Measurements from ENCODE around the gene DNAJC25. TPM values are rescaled to one million over a fixed set of nuclear protein-coding genes. Genes with fewer than 3 reads are reported as not detected.

The DNAJC25 gene
- total RNA-seq (10 to 100 TPM; 13.4 to 29.8 (median 16.6) TPM), polyA plus RNA-seq (10 to 100 TPM in 2 of 3 donors, 1 to 10 TPM in 1; 9.1 to 36.0 (median 10.9) TPM)
- long read RNA-seq, donor 1, transcript DNAJC25-201 (4 exons, 2,268 nt) = major isoform, 10 of 17 reads
- long read RNA-seq, donor 1, partial matches to known transcripts = 6 of 17 reads
- long read RNA-seq, donor 1, other reads (novel, unspliced or antisense) = 0 of 17 reads
- long read RNA-seq, donor 2, transcript DNAJC25-201 (4 exons, 2,268 nt) = major isoform, 10 of 11 reads
- long read RNA-seq, donor 2, partial matches to known transcripts = 0 of 11 reads
- long read RNA-seq, donor 2, other reads (novel, unspliced or antisense) = 0 of 11 reads
- long read RNA-seq, donor 3, transcript DNAJC25-201 (4 exons, 2,268 nt) = major isoform, 9 of 10 reads
- long read RNA-seq, donor 3, partial matches to known transcripts = 0 of 10 reads
- long read RNA-seq, donor 3, other reads (novel, unspliced or antisense) = 0 of 10 reads
- long read RNA-seq, donor 4, partial matches to known transcripts = 1 of 2 reads
- long read RNA-seq, donor 4, other reads (novel, unspliced or antisense) = 0 of 2 reads
- long read RNA-seq, donor 5, transcript DNAJC25-201 (4 exons, 2,268 nt) = major isoform, 22 of 37 reads
- long read RNA-seq, donor 5, transcript DNAJC25-202 (5 exons, 2,498 nt) = minor isoform, 12 of 37 reads
- long read RNA-seq, donor 5, partial matches to known transcripts = 2 of 37 reads
- long read RNA-seq, donor 5, other reads (novel, unspliced or antisense) = 1 of 37 reads
- long read RNA-seq, donor 6, partial matches to known transcripts = 4 of 4 reads
- long read RNA-seq, donor 6, other reads (novel, unspliced or antisense) = 0 of 4 reads
- long read RNA-seq, donor 7, transcript DNAJC25-201 (4 exons, 2,268 nt) = major isoform, 7 of 9 reads
- long read RNA-seq, donor 7, partial matches to known transcripts = 0 of 9 reads
- long read RNA-seq, donor 7, other reads (novel, unspliced or antisense) = 0 of 9 reads
- long read RNA-seq, donor 8, transcript DNAJC25-201 (4 exons, 2,268 nt) = major isoform, 11 of 20 reads
- long read RNA-seq, donor 8, partial matches to known transcripts = 7 of 20 reads
- long read RNA-seq, donor 8, other reads (novel, unspliced or antisense) = 0 of 20 reads
- long read RNA-seq, donor 9, partial matches to known transcripts = 0 of 5 reads
- long read RNA-seq, donor 9, other reads (novel, unspliced or antisense) = 0 of 5 reads
- long read RNA-seq, donor 10, partial matches to known transcripts = 0 of 4 reads
- long read RNA-seq, donor 10, other reads (novel, unspliced or antisense) = 0 of 4 reads

DNA sequence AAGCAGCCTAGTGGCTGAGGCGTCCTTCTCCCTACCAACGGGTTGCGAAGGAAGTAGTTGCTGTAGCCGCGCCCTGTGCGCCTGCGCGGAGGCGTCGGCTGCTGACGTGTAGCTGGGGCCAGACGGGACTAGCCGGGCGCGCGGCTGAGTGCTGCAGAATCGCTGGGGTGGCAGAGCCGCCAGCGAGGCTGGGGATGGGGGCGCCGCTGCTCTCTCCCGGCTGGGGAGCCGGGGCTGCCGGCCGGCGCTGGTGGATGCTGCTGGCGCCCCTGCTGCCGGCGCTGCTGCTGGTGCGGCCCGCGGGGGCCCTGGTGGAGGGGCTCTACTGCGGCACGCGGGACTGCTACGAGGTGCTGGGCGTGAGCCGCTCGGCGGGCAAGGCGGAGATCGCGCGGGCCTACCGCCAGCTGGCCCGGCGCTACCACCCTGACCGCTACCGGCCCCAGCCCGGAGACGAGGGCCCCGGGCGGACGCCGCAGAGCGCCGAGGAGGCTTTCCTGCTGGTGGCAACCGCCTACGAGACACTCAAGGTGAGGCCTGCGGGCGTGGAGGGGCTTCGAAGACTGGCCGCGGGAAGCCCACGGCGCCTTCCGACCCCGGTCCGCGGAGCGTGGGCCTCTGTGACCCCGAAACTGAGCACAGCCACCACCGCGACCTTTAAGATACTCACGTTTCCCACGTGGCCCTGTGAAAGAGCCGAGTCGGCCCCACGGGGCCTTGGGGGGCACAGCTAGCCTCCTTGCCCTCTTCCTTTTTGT, at the start of gene DNAJC25:
Gene DNAJC25, plus strand, starts transcription at position 121 of the 758 bp plus-strand sequence. Its CDS starts 74 bp downstream, at position 195.
- Histone ChIP-seq H3K36me3 (replicated peaks in 1 of 2) (no peaks in the 10 kb centered on the region), H3K27ac (peak within 1 kb of the TSS; percentile 16 to 99 (median 88)), H3K4me3 (peak within 1 kb of the TSS; percentile 35 to 99 (median 54)), H3K27me3 (no peaks in the 10 kb centered on the region), H3K4me1 (replicated peaks in 1 of 2) (peaks cover 14 to 44% of the 10 kb centered on the region in 2 donors), H3K9me3 (replicated peaks in 1 of 3) (no peaks in the 10 kb centered on the region)
- peak; percentile 99 to 100 for TF ChIP-seq POLR2A (IDR thresholded peaks at IDR 0.05)
- TF ChIP-seq, protein P1, sequence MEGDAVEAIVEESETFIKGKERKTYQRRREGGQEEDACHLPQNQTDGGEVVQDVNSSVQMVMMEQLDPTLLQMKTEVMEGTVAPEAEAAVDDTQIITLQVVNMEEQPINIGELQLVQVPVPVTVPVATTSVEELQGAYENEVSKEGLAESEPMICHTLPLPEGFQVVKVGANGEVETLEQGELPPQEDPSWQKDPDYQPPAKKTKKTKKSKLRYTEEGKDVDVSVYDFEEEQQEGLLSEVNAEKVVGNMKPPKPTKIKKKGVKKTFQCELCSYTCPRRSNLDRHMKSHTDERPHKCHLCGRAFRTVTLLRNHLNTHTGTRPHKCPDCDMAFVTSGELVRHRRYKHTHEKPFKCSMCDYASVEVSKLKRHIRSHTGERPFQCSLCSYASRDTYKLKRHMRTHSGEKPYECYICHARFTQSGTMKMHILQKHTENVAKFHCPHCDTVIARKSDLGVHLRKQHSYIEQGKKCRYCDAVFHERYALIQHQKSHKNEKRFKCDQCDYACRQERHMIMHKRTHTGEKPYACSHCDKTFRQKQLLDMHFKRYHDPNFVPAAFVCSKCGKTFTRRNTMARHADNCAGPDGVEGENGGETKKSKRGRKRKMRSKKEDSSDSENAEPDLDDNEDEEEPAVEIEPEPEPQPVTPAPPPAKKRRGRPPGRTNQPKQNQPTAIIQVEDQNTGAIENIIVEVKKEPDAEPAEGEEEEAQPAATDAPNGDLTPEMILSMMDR (IDR thresholded peaks at IDR 0.05) = no peak
- WGBS, 4 donors = 0% methylated on average over 7 to 79 of the region's 79 CpGs
- intact Hi-C loops (cut with DNase I) = no loop called here
- peak; percentile 96 to 99 (median 98) for DNase-seq

DNA sequence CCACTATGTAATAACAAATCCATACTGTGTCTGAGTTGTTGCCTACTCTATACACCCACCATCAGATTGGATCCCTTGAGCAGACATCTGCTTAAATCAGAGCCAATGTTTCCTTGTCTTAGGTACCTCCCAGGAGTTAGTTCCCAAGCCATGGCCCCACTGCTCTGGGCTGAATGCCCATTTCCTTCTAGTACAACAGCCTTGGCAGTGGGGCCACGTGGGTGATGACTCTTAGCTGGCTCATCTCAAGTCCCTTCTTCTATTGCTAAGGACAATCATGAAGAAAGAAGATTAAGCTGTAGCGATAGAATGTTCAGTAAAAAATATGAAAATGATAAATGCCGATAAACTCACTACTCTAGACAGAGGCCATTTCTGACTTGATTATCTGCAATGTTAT, 48.2 kb upstream of the DNAJC25 start:
- Histone ChIP-seq H3K27me3 (no peaks in the 10 kb centered on the region), H3K27ac (peak overlapping the region in 2 of 5 donors; percentile 32 to 37), H3K36me3 (replicated peaks in 1 of 2) (peaks cover 0 to 53% of the 10 kb centered on the region in 2 donors), H3K9me3 (replicated peaks in 1 of 3) (no peaks in the 10 kb centered on the region), H3K4me1 (replicated peaks in 1 of 2) (peaks cover 0 to 6% of the 10 kb centered on the region in 2 donors), H3K4me3 (no peak overlapping the region)
- TF ChIP-seq, protein P1 (IDR thresholded peaks at IDR 0.05) = no peak
- TF ChIP-seq POLR2A (IDR thresholded peaks at IDR 0.05) = no peak
- intact Hi-C loops (cut with DNase I) = no loop called here
- DNase-seq = peak; percentile 78 to 93 (median 90)
- WGBS, 4 donors = 30 to 53% (median 40%) methylated on average over 3 of the region's 3 CpGs

DNA sequence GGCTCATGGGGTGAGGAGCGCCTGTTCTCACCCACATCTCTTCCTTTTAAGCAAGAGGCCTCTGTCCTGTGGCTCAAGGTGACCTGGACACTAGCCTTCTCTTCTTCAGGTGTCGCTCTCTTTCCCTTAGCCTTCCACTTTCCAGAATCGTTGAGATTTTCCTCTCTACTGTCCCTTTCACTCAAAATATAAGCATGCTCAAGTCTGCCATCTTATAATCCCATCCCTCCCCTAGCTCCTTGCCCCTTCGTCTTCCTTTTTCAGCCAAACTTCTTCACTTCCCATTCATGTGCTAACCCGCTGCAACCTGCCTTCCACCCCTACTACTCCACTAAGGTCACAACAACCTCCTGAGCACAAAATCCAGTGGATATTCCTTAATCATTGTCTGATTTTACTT, 44.8 kb upstream of the DNAJC25 start:
- DNase-seq = peak in 1 of 7 donors; percentile 17
- no peak overlapping the region for H3K4me3 ChIP-seq
- H3K36me3 ChIP-seq (replicated peaks in 1 of 2) = peaks cover 0 to 29% of the 10 kb centered on the region in 2 donors
- TF ChIP-seq, protein P1 (IDR thresholded peaks at IDR 0.05) = no peak
- TF ChIP-seq POLR2A (IDR thresholded peaks at IDR 0.05) = no peak
- H3K27ac ChIP-seq = no peak overlapping the region
- 94 to 97% (median 96%) methylated on average over 5 of the region's 5 CpGs for WGBS, 4 donors
- no peaks in the 10 kb centered on the region for H3K27me3 ChIP-seq
- H3K9me3 ChIP-seq (replicated peaks in 1 of 3) = no peaks in the 10 kb centered on the region
- intact Hi-C loops (cut with DNase I) = no loop called here
- peaks cover 0 to 6% of the 10 kb centered on the region in 2 donors for H3K4me1 ChIP-seq (replicated peaks in 1 of 2)
